Mesodermal cell (in vitro differentiated cells): Measurements from ENCODE around the gene INAVA.

Source experiments
- H3K27ac ChIP-seq: 2 replicates; pipeline ENCODE4 v1.7.0; 2013; ENCODE audit warnings: mild to moderate bottlenecking, low read depth, low read length, moderate library complexity; ENCODE audit not compliant: severe bottlenecking
- H3K36me3 ChIP-seq: 2 replicates; pipeline ENCODE4 v1.7.1; 2013; ENCODE audit warnings: mild to moderate bottlenecking, low read length, moderate library complexity; ENCODE audit not compliant: control insufficient read depth, insufficient read depth
- H3K4me1 ChIP-seq: one replicate; pipeline ENCODE4 v1.7.1; 2013; ENCODE audit warnings: mild to moderate bottlenecking, low read length; ENCODE audit not compliant: insufficient read depth, control insufficient read depth, poor library complexity, severe bottlenecking
- H3K4me3 ChIP-seq: 2 replicates; pipeline ENCODE4 v1.7.0; 2013; ENCODE audit warnings: low read length, control low read depth, mild to moderate bottlenecking; ENCODE audit not compliant: insufficient read depth, poor library complexity, severe bottlenecking; ENCODE audit errors: extremely low read depth
- H3K9me3 ChIP-seq: 2 replicates; pipeline ENCODE4 v1.7.1; 2013; ENCODE audit warnings: mild to moderate bottlenecking, low read length, moderate library complexity; ENCODE audit not compliant: control insufficient read depth
- WGBS, 2 experiments: methylation state at CpG; one replicate each; pipeline ENCODE4 v1.1.5; 2013; ENCODE audit warnings: missing lambda C conversion rate in 2 of 2; ENCODE audit not compliant: insufficient coverage in 2 of 2; 5-methylcytosine and 5-hydroxymethylcytosine counted together

The INAVA gene

DNA sequence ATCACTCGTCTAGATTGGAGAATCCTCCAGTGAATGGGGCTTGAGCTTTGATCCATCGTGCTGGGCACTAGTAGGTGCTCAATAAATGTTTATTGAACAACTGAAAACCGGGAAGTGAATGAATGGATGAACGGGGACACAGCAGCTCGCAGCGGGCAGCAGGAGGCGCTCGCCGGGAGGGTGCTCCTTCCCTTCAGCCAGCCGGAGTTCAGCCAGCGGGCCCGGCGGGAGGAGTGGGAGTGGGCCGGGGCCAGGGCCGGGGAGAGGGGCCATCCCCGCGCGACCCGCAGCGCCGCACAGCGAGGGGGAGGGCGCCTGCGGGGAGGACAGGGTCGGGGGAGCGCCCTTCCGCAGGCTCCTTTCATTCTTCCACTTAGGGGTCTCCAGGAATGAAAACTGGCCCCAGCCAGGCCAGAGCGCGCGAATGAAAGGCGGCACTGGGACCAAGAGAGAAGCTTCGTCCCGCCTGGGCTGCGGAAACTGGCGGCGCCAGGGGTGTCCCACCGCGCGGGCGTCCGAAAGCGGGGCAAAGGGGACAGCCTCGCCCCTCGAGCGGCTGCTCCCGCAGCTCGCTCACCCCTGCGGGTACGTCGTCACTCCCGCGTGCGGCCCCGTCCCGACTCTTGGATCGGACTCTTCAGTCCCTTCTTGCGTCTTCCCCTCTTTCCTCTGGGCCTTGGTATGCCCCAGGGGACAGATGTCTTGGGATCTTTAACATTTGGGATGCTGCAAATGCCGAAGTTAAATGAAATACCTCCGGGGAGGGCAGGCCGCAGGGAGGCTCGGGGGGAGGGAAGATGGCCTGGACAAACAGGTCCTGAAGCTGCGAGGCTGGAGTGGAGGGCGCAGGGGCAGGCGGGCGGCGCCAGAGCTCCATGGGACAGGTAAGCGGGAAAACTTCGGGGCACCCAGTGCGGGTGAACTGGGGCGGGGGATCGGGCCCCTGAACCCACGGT, 3.6 kb upstream of the INAVA start:
- WGBS, 2 experiments = 0 to 1% methylated on average over 39 to 64 of the region's 72 CpGs
- Histone ChIP-seq H3K4me1 (peaks cover 42% of the 10 kb centered on the region), H3K27ac (peak overlapping the region; percentile 100), H3K4me3 (peak overlapping the region; percentile 87), H3K9me3 (no peaks in the 10 kb centered on the region), H3K36me3 (no peaks in the 10 kb centered on the region)

- Histone ChIP-seq H3K27ac (peak overlapping the region; percentile 100), H3K4me3 (peak overlapping the region; percentile 87), H3K9me3 (no peaks in the 10 kb centered on the region), H3K4me1 (peaks cover 47% of the 10 kb centered on the region), H3K36me3 (no peaks in the 10 kb centered on the region)
- 0% methylated on average over 4 of the region's 8 CpGs; no CpG with 5 or more reads in 1 of the 2 experiments for WGBS, 2 experiments
These were observed 2.9 kb upstream of the INAVA start for GRCh38 chr1:200891774-200892157.

DNA sequence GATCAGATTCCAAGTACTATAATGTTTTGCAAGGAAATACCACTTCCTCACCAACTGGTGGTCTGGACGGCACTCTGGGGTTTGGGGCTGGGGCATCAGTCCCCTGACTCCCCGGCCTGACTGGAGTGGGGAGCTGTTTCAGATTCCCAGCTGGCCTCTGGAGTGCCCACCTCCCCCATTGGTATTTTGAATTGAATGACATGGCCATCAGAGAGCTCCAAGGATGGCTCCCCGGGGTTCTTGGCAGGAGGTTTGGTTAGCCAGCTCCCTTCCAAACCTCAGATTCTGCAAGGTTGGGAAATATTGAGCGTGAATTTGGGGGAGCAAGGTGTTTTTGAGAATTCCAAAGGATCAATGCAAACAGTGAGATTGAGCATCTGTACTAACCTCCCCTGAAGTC, 2.2 kb upstream of the INAVA start:
- H3K36me3 ChIP-seq = no peaks in the 10 kb centered on the region
- peak overlapping the region; percentile 100 for H3K27ac ChIP-seq
- H3K4me1 ChIP-seq = peaks cover 47% of the 10 kb centered on the region
- H3K4me3 ChIP-seq = peak overlapping the region; percentile 87
- H3K9me3 ChIP-seq = no peaks in the 10 kb centered on the region
- 16% methylated on average over 3 of the region's 4 CpGs; no CpG with 5 or more reads in 1 of the 2 experiments for WGBS, 2 experiments

DNA sequence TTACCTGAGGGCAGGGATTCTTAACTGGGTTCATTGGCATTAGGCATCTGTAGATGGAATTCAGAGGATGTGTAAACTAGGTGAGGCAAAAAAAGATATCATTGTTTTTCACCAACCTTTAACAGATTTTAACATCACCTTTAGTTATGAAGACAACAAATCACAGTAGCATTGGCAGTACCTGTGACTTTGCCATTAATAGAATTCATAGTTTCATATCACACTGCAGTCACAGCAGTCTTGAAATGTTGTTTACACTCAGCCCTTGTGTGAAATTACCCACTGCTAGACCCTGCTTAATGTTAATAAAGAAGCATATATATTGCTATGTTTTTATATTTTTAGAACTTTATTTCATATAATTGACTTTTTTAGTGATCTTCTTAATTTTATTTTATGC, 1.7 kb upstream of the INAVA start:
- Histone ChIP-seq H3K36me3 (no peaks in the 10 kb centered on the region), H3K9me3 (no peaks in the 10 kb centered on the region), H3K27ac (no peak overlapping the region), H3K4me1 (peaks cover 51% of the 10 kb centered on the region), H3K4me3 (peak overlapping the region; percentile 87)

- 15 to 56% methylated on average over 3 of the region's 6 CpGs for WGBS, 2 experiments
- Histone ChIP-seq H3K36me3 (no peaks in the 10 kb centered on the region), H3K9me3 (no peaks in the 10 kb centered on the region), H3K27ac (no peak overlapping the region), H3K4me3 (peak overlapping the region; percentile 87), H3K4me1 (peaks cover 51% of the 10 kb centered on the region)
These were observed 1.2 kb upstream of the INAVA start for GRCh38 chr1:200893411-200893901.

DNA sequence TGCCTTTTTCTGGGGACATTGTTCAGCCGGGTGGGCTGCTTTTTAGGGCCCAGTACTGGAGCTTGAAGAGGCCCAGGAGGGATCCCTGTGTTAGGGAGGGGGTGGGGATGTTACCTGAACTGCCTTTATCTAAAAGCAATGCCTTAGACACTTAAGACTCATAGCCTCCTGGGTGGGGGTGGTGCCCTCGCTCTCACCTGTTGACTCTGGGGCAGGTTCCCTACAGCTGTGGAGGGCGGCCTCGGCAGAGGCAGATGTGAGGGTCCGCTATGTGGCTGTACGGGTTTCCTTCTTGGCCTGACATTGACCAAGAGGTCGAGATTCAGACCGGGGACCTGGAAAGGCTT, 716 bp downstream of the INAVA start:
- Histone ChIP-seq H3K4me3 (no peak overlapping the region), H3K27ac (no peak overlapping the region), H3K9me3 (no peaks in the 10 kb centered on the region), H3K36me3 (peaks cover 17% of the 10 kb centered on the region), H3K4me1 (peaks cover 47% of the 10 kb centered on the region)
- WGBS, 2 experiments = 88 to 93% methylated on average over 7 of the region's 8 CpGs

- Histone ChIP-seq H3K4me1 (peaks cover 47% of the 10 kb centered on the region), H3K36me3 (peaks cover 22% of the 10 kb centered on the region), H3K27ac (no peak overlapping the region)
These were observed 1.3 kb downstream of the INAVA start for GRCh38 chr1:200895801-200896530.

GRCh38 chr1:200896531-200897196, 2.0 kb downstream of the INAVA start:
- Histone ChIP-seq H3K4me3 (no peak overlapping the region), H3K27ac (no peak overlapping the region), H3K36me3 (peaks cover 29% of the 10 kb centered on the region), H3K4me1 (peaks cover 47% of the 10 kb centered on the region), H3K9me3 (no peaks in the 10 kb centered on the region)
- WGBS, 2 experiments = 68 to 78% methylated on average over 3 to 8 of the region's 10 CpGs

More at GRCh38 chr1:200895801-200896530, 1.3 kb downstream of the INAVA start:
- H3K4me3 ChIP-seq = no peak overlapping the region
- 79 to 83% methylated on average over 3 to 7 of the region's 9 CpGs for whole genome bisulfite sequencing, 2 experiments
- H3K9me3 ChIP-seq = no peaks in the 10 kb centered on the region

GRCh38 chr1:200897259-200897658, 2.6 kb downstream of the INAVA start:
- WGBS, 2 experiments = 80 to 90% methylated on average over 1 to 5 of the region's 5 CpGs
- Histone ChIP-seq H3K4me3 (no peak overlapping the region), H3K4me1 (peaks cover 47% of the 10 kb centered on the region), H3K36me3 (peaks cover 35% of the 10 kb centered on the region), H3K27ac (no peak overlapping the region), H3K9me3 (no peaks in the 10 kb centered on the region)

- 93% methylated on average over 2 of the region's 3 CpGs; no CpG with 5 or more reads in 1 of the 2 experiments for WGBS, 2 experiments
- peaks cover 31% of the 10 kb centered on the region for H3K4me1 ChIP-seq
- no peak overlapping the region for H3K4me3 ChIP-seq
- no peak overlapping the region for H3K27ac ChIP-seq
- H3K36me3 ChIP-seq = peaks cover 44% of the 10 kb centered on the region
- no peaks in the 10 kb centered on the region for H3K9me3 ChIP-seq
These were observed 4.3 kb downstream of the INAVA start for GRCh38 chr1:200899015-200899386.
